GM13976 (cell line): ENCODE results near the gene ZNF407.

Experiments
- DNase-seq: peaks from one replicate; pipeline ENCODE4 v3.0.0; 2012; ENCODE audit warnings: low spot score
- in situ Hi-C: fragments of 300-500 bp; cut with MboI; formaldehyde crosslinking; loops from one replicate; pipeline ENCODE4 v1.12.0; 2022; ENCODE audit warnings: low sequenced_read_pairs, mixed read lengths, inconsistent platforms; ENCODE audit not compliant: unreplicated experiment
- TF ChIP-seq, protein P1 (sequence below): IDR thresholded peaks from 2 replicates; pipeline ENCODE4 v1.5.1; 2012; ENCODE audit warnings: borderline replicate concordance, mild to moderate bottlenecking; ENCODE audit not compliant: insufficient read depth; ENCODE audit errors: extremely low read depth, missing control alignments, control extremely low read depth

ZNF407 gene

DNA sequence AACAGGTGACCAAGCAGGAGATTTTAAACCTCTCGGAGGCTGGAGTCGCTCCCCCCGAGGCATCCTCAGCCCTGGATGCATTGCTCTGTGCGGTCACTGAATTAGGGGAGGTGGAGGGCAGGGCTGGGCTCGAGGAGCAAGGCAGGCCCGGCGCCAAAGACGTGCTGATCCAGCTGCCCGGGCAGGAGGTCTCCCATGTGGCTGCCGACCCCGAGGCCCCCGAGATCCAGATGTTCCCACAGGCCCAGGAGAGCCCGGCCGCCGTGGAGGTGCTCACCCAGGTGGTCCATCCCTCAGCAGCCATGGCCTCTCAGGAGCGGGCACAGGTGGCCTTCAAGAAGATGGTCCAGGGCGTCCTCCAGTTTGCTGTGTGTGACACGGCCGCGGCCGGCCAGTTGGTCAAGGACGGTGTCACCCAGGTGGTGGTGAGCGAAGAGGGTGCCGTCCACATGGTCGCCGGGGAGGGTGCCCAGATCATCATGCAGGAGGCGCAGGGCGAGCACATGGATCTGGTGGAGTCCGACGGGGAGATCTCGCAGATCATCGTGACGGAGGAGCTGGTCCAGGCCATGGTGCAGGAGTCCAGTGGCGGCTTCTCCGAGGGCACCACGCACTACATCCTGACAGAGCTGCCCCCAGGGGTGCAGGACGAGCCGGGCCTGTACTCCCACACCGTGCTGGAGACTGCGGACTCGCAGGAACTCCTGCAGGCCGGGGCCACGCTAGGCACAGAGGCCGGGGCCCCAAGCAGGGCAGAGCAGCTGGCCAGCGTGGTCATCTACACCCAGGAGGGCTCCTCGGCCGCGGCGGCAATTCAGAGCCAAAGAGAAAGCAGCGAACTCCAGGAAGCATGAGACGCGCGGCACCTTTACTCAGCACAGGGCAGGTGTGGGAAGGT, 466.2 kb downstream of the ZNF407 start:
- in situ Hi-C loops = no loop called here
- TF ChIP-seq, protein P1, sequence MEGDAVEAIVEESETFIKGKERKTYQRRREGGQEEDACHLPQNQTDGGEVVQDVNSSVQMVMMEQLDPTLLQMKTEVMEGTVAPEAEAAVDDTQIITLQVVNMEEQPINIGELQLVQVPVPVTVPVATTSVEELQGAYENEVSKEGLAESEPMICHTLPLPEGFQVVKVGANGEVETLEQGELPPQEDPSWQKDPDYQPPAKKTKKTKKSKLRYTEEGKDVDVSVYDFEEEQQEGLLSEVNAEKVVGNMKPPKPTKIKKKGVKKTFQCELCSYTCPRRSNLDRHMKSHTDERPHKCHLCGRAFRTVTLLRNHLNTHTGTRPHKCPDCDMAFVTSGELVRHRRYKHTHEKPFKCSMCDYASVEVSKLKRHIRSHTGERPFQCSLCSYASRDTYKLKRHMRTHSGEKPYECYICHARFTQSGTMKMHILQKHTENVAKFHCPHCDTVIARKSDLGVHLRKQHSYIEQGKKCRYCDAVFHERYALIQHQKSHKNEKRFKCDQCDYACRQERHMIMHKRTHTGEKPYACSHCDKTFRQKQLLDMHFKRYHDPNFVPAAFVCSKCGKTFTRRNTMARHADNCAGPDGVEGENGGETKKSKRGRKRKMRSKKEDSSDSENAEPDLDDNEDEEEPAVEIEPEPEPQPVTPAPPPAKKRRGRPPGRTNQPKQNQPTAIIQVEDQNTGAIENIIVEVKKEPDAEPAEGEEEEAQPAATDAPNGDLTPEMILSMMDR = no peak
- DNase-seq = no peak

DNA sequence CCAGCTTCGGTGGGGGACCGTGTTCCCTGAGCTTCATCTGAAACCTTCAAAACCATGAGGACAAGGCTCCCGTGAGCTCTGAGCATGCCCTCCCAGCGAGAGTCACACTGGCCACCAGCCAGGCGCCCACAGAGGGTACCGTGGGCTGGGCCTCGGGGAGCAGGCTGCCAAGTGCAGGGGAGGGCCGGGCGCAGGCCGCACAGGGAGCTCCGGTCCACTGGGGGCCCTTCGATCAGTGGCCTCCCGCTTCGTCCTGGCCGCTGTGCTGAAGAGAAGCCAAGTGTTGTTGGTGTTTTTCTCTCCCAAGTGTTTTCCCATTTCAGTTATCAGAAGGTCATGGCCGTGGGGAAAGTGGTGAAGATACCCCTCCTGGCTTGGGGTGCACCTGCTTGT, 466.8 kb downstream of the ZNF407 start:
- TF ChIP-seq, protein P1 = no peak
- in situ Hi-C loops = no loop called here
- DNase-seq = no peak

GRCh38 chr18:75065251-75066000, 467.8 kb downstream of the ZNF407 start:
- TF ChIP-seq, protein P1 = no peak
- in situ Hi-C loops = no loop called here

GRCh38 chr18:75066021-75066880, 468.6 kb downstream of the ZNF407 start:
- in situ Hi-C loops = no loop called here
- no peak for DNase-seq
- TF ChIP-seq, protein P1 = no peak

More at GRCh38 chr18:75065251-75066000, 467.8 kb downstream of the ZNF407 start:
- no peak for DNase-seq

- TF ChIP-seq, protein P1 = no peak
- no peak for DNase-seq
Observed at GRCh38 chr18:75066936-75067335, 469.3 kb downstream of the ZNF407 start.

More at GRCh38 chr18:75066936-75067335, 469.3 kb downstream of the ZNF407 start:
- in situ Hi-C loops = no loop called here
